ENCODE results near the gene RPL3.

RPL3 gene

DNA sequence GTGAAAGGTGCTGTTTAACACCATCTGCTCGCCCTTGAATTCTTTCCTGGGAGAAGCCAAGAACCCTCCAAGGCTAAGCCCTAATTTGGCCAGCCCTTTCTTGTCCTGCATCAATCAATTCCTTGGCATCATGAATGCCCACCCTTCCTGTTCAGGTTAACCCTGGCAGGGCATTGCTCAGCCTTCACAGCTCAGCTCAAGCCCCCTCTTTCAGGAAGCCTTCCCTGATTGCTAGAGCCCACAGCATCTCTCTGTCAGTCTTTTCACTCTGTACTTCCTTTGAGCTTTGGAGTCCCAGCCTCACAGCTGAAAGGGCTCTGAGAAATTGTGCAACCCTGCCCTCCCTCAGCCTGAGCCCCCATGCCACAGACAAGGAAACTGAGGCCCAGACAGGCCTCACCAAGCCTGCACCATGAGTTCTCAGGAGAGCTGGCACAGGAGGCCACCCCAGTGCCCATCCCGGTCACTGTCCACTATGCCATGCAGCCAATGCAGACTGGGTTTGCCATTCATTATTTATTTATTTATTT, 16.9 kb downstream of the RPL3 start:
- in situ Hi-C loops (cut with HindIII; ENCODE audit: low sequenced_read_pairs): no loop called here

DNA sequence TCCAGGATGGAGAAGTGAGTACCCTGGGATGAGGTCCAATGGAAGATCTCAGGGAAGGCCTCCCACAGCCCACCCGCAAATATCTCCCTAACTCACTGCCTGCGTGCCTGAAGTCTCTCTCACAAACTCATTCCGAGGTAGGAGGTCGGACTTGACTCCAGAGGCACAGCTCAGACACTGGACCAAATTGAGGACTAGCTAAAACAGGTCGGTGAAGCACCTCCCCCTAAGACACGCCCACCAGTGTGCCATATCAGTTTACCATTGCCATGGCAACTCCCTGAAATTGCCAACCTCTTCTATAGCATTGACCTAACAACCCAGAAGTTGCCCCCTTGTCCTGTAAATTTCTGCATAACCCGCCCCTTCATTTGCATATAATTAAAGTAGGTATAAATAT, 17.5 kb downstream of the RPL3 start:
- in situ Hi-C loops (cut with HindIII; ENCODE audit: low sequenced_read_pairs): no loop called here

GRCh38 chr22:39301108-39301507, 18.3 kb downstream of the RPL3 start:
- in situ Hi-C loops (cut with HindIII; ENCODE audit: low sequenced_read_pairs): no loop called here

DNA sequence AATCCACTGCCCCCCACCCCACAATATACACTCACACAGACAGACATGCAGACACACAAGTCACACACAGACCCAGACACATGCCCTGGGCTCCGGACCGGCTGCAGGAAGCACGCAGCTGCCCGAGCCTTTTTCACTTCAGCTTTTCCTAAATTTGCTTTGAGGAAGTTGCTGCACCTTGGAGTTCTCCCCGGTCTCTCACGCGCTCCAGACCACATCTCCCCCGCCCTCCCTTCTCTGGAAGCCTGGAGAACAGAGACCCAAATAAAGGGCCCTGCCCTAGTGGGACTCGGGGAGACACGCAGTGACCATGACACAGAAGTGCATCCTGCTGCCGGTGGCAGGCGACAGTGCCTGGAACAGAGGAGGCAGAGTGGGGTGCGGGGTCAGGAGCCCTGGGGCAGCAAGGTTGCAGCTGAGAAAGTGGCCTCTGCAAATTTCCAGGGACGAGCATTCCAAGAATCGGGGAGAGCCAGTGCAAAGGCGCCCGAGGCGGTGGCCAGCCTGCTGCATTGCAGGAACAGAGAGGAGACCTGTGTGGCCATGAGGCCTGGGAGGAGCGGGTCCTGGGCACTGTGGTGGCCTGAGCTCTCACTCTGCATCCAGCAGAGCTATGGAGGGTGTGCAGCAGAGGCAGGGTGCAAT, 19.1 kb downstream of the RPL3 start:
- in situ Hi-C loops (cut with HindIII; ENCODE audit: low sequenced_read_pairs): no loop called here

GRCh38 chr22:39299829-39300178, 19.6 kb downstream of the RPL3 start:
- in situ Hi-C loops (cut with HindIII; ENCODE audit: low sequenced_read_pairs): no loop called here

GRCh38 chr22:39298241-39298987, 21.0 kb downstream of the RPL3 start:
- in situ Hi-C loops (cut with HindIII; ENCODE audit: low sequenced_read_pairs): no loop called here

GRCh38 chr22:39297490-39298240, 21.8 kb downstream of the RPL3 start:
- in situ Hi-C loops (cut with HindIII; ENCODE audit: low sequenced_read_pairs): no loop called here

- in situ Hi-C loops (cut with HindIII; ENCODE audit: low sequenced_read_pairs): no loop called here
Measured at GRCh38 chr22:39296981-39297489, 22.4 kb downstream of the RPL3 start.

DNA sequence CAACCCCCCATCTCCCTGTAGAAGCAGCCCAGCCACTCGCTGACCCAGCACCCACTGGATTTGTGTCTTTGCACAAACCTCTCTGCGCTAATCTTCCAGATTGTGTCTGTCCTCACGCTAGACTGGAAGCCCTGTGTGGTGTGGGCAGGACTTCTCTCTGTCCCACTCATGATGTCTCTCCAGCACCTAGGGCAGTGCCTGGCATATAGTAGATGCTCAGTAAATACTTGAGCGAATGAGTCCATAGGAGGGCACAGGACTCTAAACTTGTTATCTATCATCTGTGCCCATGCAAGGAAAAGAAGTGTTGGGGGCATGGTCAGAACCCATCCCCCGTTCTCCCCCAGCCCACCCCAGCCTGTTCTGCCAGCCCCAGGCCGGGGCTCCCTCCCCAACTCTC, 22.9 kb downstream of the RPL3 start:
- in situ Hi-C loops (cut with HindIII; ENCODE audit: low sequenced_read_pairs): no loop called here

GRCh38 chr22:39294571-39295468, 24.6 kb downstream of the RPL3 start:
- in situ Hi-C loops (cut with HindIII; ENCODE audit: low sequenced_read_pairs): no loop called here

- in situ Hi-C loops (cut with HindIII; ENCODE audit: low sequenced_read_pairs): no loop called here
Measured at GRCh38 chr22:39293766-39294368, 25.6 kb downstream of the RPL3 start.

DNA sequence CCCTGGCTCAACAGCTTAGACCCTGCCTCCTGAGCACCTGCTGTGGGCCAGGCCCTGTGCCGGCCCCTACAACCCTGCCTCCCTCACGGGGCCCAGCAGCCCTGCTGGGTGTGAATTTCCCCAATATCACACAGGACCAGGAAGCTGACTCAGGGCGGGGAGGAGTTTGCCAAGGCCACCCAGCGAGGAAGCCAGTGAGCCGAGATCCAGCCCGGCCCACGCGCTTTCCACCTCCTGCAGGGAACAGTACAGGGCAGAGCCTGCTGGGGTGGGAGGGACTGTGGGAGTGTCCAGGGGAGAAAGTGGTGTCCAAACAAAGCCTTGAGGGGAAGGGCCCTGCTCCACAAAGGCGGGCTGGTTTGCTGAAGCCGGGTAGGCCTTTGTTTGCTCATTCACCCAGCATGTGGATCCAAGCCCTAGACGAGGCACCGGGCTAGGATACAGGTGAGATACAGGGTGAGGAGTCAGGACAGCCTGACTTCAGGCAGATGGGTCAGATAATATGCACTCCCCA, 26.8 kb downstream of the RPL3 start:
- in situ Hi-C loops (cut with HindIII; ENCODE audit: low sequenced_read_pairs): no loop called here

DNA sequence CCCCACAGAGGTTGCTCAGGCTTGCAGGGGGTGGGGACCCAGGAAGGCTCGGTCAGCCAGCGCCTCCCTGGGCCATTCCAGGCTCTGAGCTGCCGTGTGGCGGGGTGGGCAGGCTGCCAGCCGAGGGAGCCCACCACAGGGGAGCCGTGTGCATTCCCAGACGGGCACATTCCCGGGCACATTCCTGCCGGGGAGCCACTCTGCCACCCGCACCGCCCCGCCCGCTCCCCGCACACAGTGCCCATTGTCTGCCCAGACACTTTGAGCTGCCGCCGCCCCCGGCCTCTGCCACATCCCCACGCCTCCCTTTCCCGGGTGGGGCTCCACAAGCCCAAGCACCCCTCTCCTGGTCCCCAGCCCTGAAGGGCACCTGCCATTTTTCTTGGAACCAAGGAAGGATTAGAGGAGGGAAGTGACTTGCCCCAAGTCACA, 27.4 kb downstream of the RPL3 start:
- in situ Hi-C loops (cut with HindIII; ENCODE audit: low sequenced_read_pairs): no loop called here

GRCh38 chr22:39291523-39291922, 27.9 kb downstream of the RPL3 start:
- in situ Hi-C loops (cut with HindIII; ENCODE audit: low sequenced_read_pairs): no loop called here

GRCh38 chr22:39290724-39291161, 28.7 kb downstream of the RPL3 start:
- in situ Hi-C loops (cut with HindIII; ENCODE audit: low sequenced_read_pairs): no loop called here

GRCh38 chr22:39289975-39290720, 29.3 kb downstream of the RPL3 start:
- in situ Hi-C loops (cut with HindIII; ENCODE audit: low sequenced_read_pairs): no loop called here

GRCh38 chr22:39289533-39289932, 29.9 kb downstream of the RPL3 start:
- in situ Hi-C loops (cut with HindIII; ENCODE audit: low sequenced_read_pairs): no loop called here

DNA sequence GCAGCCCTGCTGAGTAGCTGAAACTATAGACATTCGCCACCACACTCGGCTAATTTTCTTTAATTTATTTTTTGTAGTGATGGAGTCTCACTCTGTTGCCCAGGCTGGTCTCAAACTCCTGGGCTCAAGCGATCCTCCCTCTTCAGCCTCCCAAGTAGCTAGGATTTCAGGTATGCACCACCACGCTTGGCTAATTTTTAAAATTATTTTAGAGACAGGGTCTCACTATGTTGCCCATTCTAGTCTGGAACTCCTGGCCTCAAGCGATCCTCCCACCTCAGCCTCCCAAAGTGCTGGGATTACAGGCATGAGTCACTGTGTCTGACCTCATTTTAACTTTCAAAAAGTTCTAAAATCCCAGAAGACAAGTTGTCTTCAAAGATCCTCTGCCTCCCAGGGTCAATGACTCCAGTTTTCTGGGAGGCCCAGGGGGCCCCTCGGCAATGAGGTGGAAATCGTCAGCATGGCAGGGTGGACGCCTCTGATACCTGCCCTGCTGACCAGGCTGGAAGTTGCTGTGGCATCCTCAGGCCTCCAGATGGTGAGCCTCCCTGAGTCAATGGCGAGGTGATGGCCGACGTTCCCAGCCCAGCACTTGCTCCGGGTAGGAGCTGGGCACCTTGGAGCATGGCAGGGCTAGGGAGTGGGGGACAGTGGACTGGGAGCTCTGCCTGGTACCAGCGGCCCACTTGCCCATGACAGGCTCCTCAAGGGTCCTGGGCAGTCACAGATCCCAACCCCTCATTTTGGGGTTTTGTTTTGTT, 31.1 kb downstream of the RPL3 start:
- in situ Hi-C loops (cut with HindIII; ENCODE audit: low sequenced_read_pairs): no loop called here
